HEK293 (cell line): Measurements from ENCODE around the gene ECT2.

Source experiments
- CTCF ChIA-PET: fragments of 350-600 bp; formaldehyde crosslinking; extraction: SDS; loops from one replicate; lab custom pipeline; 2021; ENCODE audit warnings: antibody characterized with exemption; lab: Yijun Ruan, JAX
- POLR2A ChIA-PET: fragments of 300-600 bp; formaldehyde crosslinking; extraction: SDS; loops from one replicate; lab custom pipeline; 2020; ENCODE audit warnings: antibody characterized with exemption, inconsistent platforms; lab: Yijun Ruan, JAX
- H3K27ac ChIP-seq: fragments of 200-500 bp; sonication (Bioruptor generic); 2 replicates; pipeline ENCODE4 v1.5.1; 2014; ENCODE audit warnings: low read depth, low read length, control low read depth, inconsistent platforms; ENCODE audit errors: extremely low read depth
- H3K36me3 ChIP-seq, 2 experiments: fragments of 200-500 bp in 1 of 2; sonication (Bioruptor generic) in 1 of 2; 1 replicate in 1 of 2; 2 replicates in 1 of 2; pipeline ENCODE4 v1.5.1; 2014 to 2017; ENCODE audit warnings: inconsistent platforms in 2 of 2, low read length in 2 of 2; ENCODE audit not compliant: control insufficient read depth in 2 of 2, insufficient read depth in 1 of 2
- H3K4me1 ChIP-seq: fragments of 200-500 bp; sonication (Bioruptor generic); 2 replicates; pipeline ENCODE4 v1.5.1; 2014; ENCODE audit warnings: mild to moderate bottlenecking, low read length, inconsistent platforms; ENCODE audit not compliant: control insufficient read depth, insufficient read depth
- H3K4me3 ChIP-seq: 2 replicates; pipeline ENCODE4 v1.5.1; 2011; ENCODE audit warnings: low read depth, mild to moderate bottlenecking, control low read depth, low read length, moderate library complexity
- H3K9me3 ChIP-seq: fragments of 200-500 bp; sonication (Bioruptor generic); 2 replicates; pipeline ENCODE4 v1.5.1; 2014; ENCODE audit warnings: low read depth, low read length, inconsistent platforms; ENCODE audit not compliant: control insufficient read depth, insufficient read depth
- ZBTB17 ChIP-seq: fragments of 450-650 bp; formaldehyde crosslinking; IDR thresholded peaks from 2 replicates; pipeline ENCODE4 v1.5.1; 2016; ENCODE audit warnings: missing biosample characterization, missing genetic modification characterization
- ZBTB21 ChIP-seq: fragments of 450-650 bp; formaldehyde crosslinking; IDR thresholded peaks from 2 replicates; pipeline ENCODE4 v1.5.1; 2017; ENCODE audit warnings: missing biosample characterization, missing genetic modification characterization
- ZBTB48 ChIP-seq: fragments of 450-650 bp; formaldehyde crosslinking; IDR thresholded peaks from 2 replicates; pipeline ENCODE4 v1.5.1; 2016; ENCODE audit warnings: missing biosample characterization, missing genetic modification characterization
- ZFP69B ChIP-seq: fragments of 450-650 bp; formaldehyde crosslinking; IDR thresholded peaks from 2 replicates; pipeline ENCODE4 v1.5.1; 2016; ENCODE audit warnings: missing biosample characterization, missing genetic modification characterization
- ZNF155 ChIP-seq: fragments of 450-650 bp; formaldehyde crosslinking; IDR thresholded peaks from 2 replicates; pipeline ENCODE4 v1.5.1; 2016; ENCODE audit warnings: missing biosample characterization, missing genetic modification characterization
- ZNF175 ChIP-seq: fragments of 450-650 bp; formaldehyde crosslinking; IDR thresholded peaks from 2 replicates; pipeline ENCODE4 v1.5.1; 2016; ENCODE audit warnings: missing biosample characterization, missing genetic modification characterization
- ZNF223 ChIP-seq: fragments of 450-650 bp; formaldehyde crosslinking; IDR thresholded peaks from 2 replicates; pipeline ENCODE4 v1.5.1; 2016; ENCODE audit warnings: missing biosample characterization, missing genetic modification characterization
- ZNF366 ChIP-seq: fragments of 450-650 bp; formaldehyde crosslinking; conservative IDR thresholded peaks from 2 replicates; pipeline ENCODE4 v1.5.1; 2016; ENCODE audit warnings: missing biosample characterization, missing genetic modification characterization
- ZNF510 ChIP-seq: fragments of 450-650 bp; formaldehyde crosslinking; IDR thresholded peaks from 2 replicates; pipeline ENCODE4 v1.5.1; 2018; ENCODE audit warnings: mild to moderate bottlenecking, missing genetic modification characterization, missing biosample characterization; ENCODE audit not compliant: insufficient replicate concordance
- ZNF624 ChIP-seq: fragments of 450-650 bp; formaldehyde crosslinking; IDR thresholded peaks from 2 replicates; pipeline ENCODE4 v1.5.1; 2017; ENCODE audit warnings: missing biosample characterization, missing genetic modification characterization
- ZNF629 ChIP-seq: fragments of 450-650 bp; formaldehyde crosslinking; IDR thresholded peaks from 2 replicates; pipeline ENCODE4 v1.5.1; 2017; ENCODE audit warnings: missing biosample characterization, missing genetic modification characterization
- ZNF677 ChIP-seq: fragments of 450-650 bp; IDR thresholded peaks from 2 replicates; pipeline ENCODE4 v1.5.0; 2018; ENCODE audit warnings: missing biosample characterization, mild to moderate bottlenecking, missing genetic modification characterization, moderate library complexity
- ZNF843 ChIP-seq: fragments of 450-650 bp; formaldehyde crosslinking; IDR thresholded peaks from 2 replicates; pipeline ENCODE4 v1.5.1; 2016; ENCODE audit warnings: missing biosample characterization, missing genetic modification characterization
- TF ChIP-seq, protein P1 (sequence below): fragments of 450-650 bp; formaldehyde crosslinking; IDR thresholded peaks from 2 replicates; pipeline ENCODE4 v1.5.1; 2016; ENCODE audit warnings: missing biosample characterization, missing genetic modification characterization
- TF ChIP-seq, protein P2 (sequence below): fragments of 450-650 bp; formaldehyde crosslinking; IDR thresholded peaks from 2 replicates; pipeline ENCODE4 v1.5.1; 2016; ENCODE audit warnings: missing biosample characterization, missing genetic modification characterization, low read depth
- TF ChIP-seq, protein P3 (sequence below): fragments of 450-650 bp; formaldehyde crosslinking; IDR thresholded peaks from 2 replicates; pipeline ENCODE4 v1.5.1; 2016; ENCODE audit warnings: missing biosample characterization, missing genetic modification characterization
- TF ChIP-seq, protein P4 (sequence below): IDR thresholded peaks from 2 replicates; pipeline ENCODE4 v1.6.1; 2011; ENCODE audit warnings: mild to moderate bottlenecking, low read depth, low read length, borderline replicate concordance

Gene ECT2

DNA sequence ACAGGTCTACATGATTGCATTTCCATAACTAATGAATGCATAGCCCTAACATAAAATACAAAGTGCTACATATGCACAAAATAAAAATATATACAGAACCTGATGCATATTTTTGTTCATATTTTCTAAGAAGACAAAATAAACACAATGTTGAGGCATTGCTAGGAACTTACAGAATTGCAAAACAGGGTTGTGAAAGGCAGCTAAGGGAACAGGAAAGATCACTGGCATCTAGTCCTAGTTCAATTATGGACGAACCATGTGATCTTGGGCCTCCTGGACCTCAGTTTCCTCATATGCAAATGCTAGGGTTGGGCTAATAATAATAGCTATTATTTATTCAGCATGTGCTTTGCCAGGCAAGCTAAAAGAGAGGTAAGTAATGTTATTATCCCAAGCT, 24.1 kb upstream of the ECT2 start (continued):
- TF ChIP-seq, protein P1, sequence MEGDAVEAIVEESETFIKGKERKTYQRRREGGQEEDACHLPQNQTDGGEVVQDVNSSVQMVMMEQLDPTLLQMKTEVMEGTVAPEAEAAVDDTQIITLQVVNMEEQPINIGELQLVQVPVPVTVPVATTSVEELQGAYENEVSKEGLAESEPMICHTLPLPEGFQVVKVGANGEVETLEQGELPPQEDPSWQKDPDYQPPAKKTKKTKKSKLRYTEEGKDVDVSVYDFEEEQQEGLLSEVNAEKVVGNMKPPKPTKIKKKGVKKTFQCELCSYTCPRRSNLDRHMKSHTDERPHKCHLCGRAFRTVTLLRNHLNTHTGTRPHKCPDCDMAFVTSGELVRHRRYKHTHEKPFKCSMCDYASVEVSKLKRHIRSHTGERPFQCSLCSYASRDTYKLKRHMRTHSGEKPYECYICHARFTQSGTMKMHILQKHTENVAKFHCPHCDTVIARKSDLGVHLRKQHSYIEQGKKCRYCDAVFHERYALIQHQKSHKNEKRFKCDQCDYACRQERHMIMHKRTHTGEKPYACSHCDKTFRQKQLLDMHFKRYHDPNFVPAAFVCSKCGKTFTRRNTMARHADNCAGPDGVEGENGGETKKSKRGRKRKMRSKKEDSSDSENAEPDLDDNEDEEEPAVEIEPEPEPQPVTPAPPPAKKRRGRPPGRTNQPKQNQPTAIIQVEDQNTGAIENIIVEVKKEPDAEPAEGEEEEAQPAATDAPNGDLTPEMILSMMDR, result no peak
- no peak for TF ChIP-seq ZNF624 (tag by site-specific recombination)
- TF ChIP-seq, all 188 proteins: peak for 0

DNA sequence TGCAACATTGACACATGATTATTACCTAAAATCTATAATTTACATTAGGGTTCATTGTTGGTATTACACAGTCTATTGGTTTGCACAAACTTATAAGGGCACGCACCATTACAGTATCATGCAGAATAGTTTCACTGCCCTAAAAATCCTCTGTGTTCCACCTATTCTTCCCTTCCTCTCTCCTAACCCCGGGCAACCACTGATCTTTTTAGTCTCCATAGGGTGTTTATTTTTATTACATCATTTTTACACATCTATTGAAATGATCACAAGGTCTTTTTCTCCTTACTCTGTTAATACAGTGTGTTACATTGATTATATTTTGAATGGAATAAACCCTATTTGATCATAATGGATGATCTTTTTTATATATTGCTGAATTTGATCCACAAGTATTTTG, 15.5 kb upstream of the ECT2 start:
- no peaks in the 10 kb centered on the region for H3K4me1 ChIP-seq
- H3K4me3 ChIP-seq, result no peak overlapping the region
- peak; percentile 91 for TF ChIP-seq ZNF677 (tag by site-specific recombination)
- TF ChIP-seq ZNF843 (tag by site-specific recombination), result no peak
- no peak for TF ChIP-seq ZNF223 (tag by site-specific recombination)
- H3K36me3 ChIP-seq, result no peaks in the 10 kb centered on the region
- H3K9me3 ChIP-seq, result no peaks in the 10 kb centered on the region
- POLR2A ChIA-PET, result interaction anchor here (0.6 kb wide), 1 partner anchor 329 kb away, joined by 3 read pairs; no protein-coding TSS in a partner anchor
- CTCF ChIA-PET, result no interaction called here
- no peak overlapping the region for H3K27ac ChIP-seq

DNA sequence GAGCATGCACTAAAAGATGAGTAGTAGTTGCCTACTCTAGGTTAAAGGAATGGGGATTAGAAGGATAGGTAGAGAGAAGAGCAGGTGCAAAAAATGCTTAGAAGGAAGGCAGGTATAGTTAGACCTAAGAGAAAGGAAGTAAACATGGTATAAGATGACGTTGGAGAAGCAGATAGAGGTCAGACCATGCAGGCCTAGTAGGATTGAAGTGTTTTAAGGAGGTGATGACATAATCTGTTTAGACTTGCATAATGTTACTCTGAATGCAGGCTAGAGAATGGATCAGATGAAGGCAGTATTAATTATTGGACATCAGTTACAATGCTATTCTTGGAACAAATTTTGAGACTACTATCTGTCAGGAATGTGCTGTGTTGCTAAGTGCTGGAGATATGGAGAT, 11.1 kb upstream of the ECT2 start:
- Histone ChIP-seq H3K9me3 (no peaks in the 10 kb centered on the region), H3K36me3 (no peaks in the 10 kb centered on the region), H3K4me1 (no peaks in the 10 kb centered on the region), H3K27ac (no peak overlapping the region), H3K4me3 (no peak overlapping the region)
- TF ChIP-seq ZNF510 (tag by site-specific recombination) (no peak), ZBTB21 (tag by site-specific recombination) (peak; percentile 27; the same call in 1 of the 2 replicates), ZBTB48 (tag by site-specific recombination) (no peak), ZBTB17 (tag by site-specific recombination) (peak; percentile 32; the same call in 1 of the 2 replicates), ZNF629 (peak; percentile 75), ZNF155 (tag by site-specific recombination) (no peak), ZFP69B (tag by site-specific recombination) (0 out of 2 replicates have a peak, but pooled peaks have one; percentile 21), ZNF366 (tag by site-specific recombination) (0 out of 2 replicates have a peak, but pooled peaks have one; percentile 31), ZNF175 (tag by site-specific recombination) (no peak)
- TF ChIP-seq, protein P2, sequence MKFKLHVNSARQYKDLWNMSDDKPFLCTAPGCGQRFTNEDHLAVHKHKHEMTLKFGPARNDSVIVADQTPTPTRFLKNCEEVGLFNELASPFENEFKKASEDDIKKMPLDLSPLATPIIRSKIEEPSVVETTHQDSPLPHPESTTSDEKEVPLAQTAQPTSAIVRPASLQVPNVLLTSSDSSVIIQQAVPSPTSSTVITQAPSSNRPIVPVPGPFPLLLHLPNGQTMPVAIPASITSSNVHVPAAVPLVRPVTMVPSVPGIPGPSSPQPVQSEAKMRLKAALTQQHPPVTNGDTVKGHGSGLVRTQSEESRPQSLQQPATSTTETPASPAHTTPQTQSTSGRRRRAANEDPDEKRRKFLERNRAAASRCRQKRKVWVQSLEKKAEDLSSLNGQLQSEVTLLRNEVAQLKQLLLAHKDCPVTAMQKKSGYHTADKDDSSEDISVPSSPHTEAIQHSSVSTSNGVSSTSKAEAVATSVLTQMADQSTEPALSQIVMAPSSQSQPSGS (tag by site-specific recombination), result peak; percentile 84
- TF ChIP-seq, protein P3, sequence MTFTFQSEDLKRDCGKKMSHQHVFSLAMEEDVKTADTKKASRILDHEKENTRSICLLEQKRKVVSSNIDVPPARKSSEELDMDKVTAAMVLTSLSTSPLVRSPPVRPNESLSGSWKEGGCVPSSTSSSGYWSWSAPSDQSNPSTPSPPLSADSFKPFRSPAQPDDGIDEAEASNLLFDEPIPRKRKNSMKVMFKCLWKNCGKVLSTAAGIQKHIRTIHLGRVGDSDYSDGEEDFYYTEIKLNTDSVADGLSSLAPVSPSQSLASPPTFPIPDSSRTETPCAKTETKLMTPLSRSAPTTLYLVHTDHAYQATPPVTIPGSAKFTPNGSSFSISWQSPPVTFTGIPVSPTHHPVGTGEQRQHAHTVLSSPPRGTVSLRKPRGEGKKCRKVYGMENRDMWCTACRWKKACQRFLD (tag by site-specific recombination), result no peak
- TF ChIP-seq, protein P4, sequence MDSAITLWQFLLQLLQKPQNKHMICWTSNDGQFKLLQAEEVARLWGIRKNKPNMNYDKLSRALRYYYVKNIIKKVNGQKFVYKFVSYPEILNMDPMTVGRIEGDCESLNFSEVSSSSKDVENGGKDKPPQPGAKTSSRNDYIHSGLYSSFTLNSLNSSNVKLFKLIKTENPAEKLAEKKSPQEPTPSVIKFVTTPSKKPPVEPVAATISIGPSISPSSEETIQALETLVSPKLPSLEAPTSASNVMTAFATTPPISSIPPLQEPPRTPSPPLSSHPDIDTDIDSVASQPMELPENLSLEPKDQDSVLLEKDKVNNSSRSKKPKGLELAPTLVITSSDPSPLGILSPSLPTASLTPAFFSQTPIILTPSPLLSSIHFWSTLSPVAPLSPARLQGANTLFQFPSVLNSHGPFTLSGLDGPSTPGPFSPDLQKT, result no peak
- ChIA-PET CTCF (no interaction called here), POLR2A (no interaction called here)
